NCI-H226 (cell line): Measurements from ENCODE around the gene CERS3.

Source experiments
- DNase-seq: peaks from one replicate; pipeline ENCODE4 v3.0.0-alpha.2; 2015

The CERS3 gene

DNA sequence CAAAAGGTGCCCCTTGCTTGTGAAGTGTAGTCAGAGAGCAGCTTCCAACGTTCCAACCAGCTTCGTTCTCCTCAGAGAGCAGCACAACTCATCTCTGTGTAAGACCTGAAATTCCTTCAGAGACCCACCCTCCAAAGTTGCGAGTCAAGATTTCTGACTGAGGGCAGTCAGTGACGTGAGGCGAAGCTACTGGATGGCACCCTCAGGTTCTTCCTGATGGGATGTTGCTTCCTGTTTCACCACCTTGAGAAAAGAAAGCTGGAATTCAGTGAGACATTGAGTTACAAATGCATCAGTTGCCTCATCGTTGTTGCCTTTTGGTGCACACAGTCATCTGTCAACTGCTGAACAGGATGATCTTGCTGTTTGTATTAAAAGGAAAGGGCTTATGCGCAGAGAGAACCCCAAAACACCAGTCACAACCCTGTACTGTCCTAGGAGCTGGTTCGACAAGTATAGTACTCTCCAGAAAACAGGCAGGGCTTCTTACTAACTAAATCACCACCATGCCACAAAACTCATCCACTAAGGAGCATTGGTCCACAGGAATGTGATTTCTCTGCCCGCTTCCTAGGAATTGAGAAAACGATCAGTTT is at the start of gene CERS3:
CERS3 (minus strand) TSS at position 118 of the 596 bp plus-strand sequence. CDS start 27,101 bp downstream, outside the sequence.
- DNase-seq = no peak

DNA sequence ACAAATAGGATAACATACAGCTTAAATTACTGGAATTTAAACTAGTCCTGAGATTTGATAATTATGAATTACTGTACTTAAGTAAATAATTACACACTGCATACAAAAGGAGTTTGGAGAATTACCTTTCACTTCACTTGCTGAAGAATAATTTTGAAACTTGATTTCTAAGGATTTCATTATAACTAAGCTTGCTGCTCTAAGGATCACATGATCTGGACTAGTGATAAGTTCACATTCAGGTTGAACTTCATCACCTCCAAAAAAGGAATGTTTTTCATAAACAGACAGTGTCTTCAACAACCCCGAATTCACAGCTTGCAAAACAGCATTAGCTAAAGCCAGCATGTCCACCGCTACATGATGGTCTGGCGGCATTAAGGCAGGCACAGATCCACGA is 44.8 kb upstream of the CERS3 start:
- DNase-seq = no peak

GRCh38 chr15:100572362-100572983 is 43.7 kb upstream of the CERS3 start:
- no peak for DNase-seq

DNA sequence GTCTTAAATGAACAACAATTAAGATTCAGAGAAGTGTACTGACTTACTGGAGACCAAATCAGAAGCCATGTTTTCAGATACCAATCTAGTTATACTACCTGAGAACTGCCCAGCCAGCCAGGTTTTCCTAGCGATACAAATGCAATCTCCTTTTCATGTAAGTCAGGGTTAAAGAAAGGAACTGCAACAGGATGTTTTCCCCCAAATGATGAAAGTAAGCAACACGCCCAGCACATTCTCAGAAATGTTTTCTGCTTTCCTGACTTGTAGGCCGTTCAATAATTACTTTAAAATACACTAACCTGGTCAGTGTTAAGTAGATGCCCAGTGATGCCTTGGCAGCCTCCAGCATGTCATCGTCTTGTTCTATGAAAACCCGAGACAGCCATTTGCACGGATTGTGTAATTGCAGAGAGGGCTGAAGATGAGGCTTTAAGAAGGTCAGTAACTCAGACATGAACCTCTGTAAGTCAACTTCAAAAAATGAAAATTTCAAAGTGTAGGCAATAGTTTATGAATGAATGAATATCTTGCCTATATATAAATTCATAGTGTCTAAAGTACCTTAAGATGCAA is 42.9 kb upstream of the CERS3 start:
- no peak for DNase-seq

DNA sequence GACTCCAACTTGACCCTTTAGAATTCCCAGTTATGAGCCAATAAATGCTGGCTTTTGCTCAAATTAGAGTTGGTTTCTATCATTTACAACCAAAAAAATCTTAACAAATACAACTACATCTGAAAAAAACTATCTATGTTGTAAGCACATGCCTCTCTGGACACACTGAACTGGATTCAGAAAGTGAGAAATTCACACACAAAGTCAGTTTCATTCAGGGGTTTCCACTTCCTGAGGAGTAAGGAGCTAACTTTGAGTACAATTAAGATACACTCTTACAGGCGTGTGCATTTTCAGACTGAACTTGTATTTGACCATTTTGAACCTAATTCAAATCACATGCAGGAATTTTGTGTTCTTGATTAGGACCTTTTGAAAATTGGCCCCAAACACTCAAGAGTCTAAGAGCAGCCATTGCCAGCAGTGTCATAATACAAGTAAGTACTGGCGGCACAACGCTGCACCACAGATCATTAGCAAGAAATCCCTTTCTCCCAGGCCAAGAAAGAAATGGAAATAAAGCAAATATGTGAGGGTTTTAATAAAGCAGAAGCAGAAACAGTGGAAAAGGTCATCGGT is 42.1 kb upstream of the CERS3 start:
- DNase-seq = no peak

- DNase-seq = no peak
Measured at GRCh38 chr15:100570275-100570674, 41.5 kb upstream of the CERS3 start.

- no peak for DNase-seq
Measured at GRCh38 chr15:100569391-100569790, 40.6 kb upstream of the CERS3 start.

DNA sequence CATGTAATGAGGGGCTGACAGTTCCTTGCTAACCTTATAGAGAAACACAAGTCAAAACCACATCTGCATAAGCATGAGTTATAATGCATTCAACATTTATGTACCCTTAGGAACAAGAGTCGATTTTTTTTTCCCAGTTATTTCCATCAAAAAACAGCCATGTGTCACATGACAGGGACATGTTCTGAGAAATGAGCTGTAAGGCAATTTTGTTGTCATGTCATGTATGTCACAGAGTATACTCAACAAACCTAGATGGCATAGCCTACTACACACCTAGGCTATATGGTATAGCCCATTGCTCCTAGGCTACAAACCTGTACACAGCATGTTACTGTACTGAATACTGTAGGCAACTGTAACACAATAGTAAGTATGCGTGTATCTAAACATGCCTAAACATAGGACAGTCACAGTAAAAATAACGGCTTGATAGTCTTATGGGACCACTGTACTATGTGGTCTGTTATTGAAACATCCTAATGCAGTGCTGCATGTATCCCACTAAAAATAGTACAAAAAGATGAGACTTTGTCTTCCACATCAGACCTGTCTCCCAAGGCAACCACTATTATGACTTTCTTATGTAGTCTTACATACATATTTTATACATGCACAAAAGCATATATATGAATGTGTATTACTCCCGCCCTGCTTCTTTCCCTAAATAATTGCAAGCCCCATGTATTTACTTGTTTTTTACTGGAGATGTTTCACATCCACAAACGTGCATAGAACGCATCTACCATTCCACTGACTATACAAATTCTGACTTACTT is 38.3 kb upstream of the CERS3 start:
- DNase-seq = no peak

DNA sequence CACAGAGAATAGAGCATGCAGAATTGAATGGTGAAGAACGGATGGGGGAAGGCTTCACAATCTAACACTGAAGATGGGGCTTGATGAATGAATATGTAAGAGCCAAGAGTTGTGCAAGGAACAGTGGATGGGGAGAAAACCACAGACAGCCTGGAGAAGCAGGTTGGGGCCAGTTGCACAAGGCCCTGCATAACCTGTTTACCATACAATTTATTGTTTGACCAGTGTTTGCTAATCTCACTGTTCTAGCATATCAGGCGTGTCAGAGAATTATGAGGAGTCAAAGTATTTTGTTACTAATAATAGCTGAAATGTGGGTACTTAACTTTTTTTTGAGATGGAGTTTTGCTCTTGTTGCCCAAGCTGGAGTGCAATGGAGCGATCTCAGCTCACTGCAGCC is 36.8 kb upstream of the CERS3 start:
- no peak for DNase-seq

DNA sequence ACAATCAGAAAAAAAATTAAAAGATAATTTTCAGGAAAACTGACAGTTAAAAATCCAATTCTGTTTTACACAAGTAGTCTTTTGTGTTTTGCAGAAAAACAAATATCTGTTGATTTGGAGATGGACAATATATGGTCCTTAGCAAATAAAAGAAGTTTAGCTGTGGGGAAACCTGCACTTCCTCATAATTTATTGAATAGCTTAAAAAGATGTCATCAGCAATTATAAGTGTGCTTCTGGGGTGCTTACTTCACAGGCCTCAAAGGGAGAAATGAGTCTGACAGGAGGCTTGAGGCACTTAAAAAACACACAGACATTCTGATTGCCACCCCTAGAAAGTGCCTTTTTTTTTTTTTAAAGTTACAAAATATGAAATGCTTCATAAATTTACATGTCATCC is 31.6 kb upstream of the CERS3 start:
- no peak for DNase-seq

DNA sequence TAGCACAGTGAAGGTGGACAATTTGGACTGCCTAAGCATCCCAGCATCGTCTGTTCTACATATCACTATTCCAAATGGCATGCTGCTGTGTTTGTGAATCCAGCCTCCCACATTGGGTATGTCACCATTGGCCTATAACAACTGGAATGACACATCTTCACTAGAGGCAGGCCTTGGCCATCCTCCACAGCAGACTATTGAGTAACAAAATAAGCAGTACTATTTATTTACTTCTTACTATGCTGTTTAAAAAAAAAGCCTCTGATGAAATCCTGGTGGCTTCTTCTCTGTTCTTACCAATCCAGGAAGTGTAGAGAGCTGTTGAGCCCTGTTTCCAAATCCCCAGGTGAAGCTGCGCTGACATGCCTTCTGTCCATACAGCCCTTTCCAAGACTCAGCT is 30.6 kb upstream of the CERS3 start:
- no peak for DNase-seq

- DNase-seq = no peak
Measured at GRCh38 chr15:100558771-100559254, 30.1 kb upstream of the CERS3 start.

DNA sequence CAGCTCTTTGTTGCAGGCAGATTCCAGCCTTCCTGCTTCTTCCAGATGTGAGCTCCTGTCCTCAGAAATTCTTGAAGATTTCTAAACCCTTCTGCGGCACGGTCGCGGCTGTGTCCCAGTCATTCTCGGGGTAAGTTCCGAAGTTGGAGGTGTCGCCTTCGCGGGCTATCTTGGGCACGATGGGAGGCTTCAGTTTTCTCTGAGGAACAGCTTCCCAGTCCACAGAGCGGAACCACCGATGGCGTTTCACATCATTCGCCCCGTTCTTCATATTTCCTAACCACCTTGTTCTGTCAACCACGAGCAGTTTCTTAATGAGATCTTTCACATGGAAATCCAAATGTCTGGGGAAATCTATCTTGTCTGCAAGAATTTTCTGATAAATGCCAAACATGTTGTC is 24.7 kb upstream of the CERS3 start:
- DNase-seq = no peak

GRCh38 chr15:100547961-100548360 is 19.2 kb upstream of the CERS3 start:
- no peak for DNase-seq

DNA sequence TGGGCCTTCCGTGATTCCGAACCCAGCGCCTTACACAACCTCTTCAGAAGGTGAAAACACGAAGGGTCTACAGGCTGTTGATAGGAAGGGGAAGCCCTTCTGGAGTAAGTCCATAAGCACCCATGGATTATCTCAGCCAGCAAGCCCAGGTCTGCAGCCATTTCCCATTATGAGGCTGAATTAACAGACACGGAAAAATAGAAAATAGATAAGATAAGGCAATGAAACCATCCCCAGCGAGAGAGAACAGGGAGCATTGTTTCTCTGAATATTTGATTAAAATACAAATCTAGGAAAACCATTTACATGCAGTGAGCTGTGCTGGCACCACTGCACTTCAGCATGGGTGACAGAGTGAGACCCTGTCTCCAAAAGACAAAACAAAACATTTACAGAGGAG is 16.2 kb upstream of the CERS3 start:
- no peak for DNase-seq

GRCh38 chr15:100544338-100544841 is 15.6 kb upstream of the CERS3 start:
- DNase-seq = no peak

DNA sequence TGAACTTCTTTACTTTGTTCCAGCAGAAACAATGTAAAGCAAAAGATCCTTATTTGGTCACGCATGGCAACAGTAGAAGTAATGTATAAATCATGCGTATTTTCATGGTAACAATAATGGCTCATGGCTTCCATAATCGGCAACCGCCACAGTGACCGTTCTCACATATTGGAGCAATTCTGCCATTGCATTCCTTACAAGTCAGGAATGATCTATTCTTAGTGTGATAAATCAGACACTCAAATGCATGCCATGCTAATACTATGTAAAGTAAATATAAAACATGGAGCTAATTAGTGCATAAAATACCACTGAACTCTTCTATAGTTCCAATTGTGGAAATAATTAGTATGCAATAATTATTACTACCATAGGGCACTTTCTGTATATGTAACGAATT is 13.5 kb upstream of the CERS3 start:
- DNase-seq = no peak

DNA sequence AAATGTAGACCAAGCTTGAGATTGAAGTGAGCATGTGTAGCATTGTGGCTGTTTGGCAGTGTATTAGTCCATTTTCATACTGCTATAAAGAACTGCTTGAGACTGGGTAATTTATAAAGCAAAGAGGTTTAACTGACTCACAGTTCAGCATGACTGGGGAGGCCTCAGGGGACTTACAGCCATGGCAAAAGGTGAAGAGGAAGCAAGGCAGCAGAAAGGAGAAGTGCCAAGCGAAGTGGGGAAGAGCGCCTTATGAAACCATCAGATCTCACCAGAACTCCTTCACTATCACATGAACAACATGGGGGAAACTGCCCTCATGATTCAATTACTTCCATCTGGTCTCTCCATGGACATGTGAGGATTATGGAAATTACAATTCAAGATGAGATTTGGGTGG is 8.6 kb upstream of the CERS3 start:
- DNase-seq = no peak

DNA sequence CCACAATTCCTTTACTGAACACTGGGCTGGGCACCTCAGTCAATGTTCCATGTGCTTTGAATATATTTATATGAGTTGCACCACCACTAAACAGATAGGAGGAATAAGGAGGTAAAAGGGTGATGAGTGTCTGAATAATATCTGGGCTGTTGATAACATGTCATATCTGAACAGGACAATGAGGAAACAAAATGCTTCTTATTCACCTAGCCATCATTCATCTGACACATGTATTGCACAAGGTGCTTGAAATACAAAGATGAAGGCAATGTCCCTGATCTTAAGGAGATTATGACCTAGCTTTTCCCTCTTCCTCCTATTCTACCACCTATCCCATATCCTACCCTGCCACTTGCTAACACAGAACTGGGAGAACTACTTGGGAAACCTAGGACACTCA is 8.0 kb upstream of the CERS3 start:
- DNase-seq = no peak

GRCh38 chr15:100533886-100534285 is 5.1 kb upstream of the CERS3 start:
- DNase-seq = no peak

DNA sequence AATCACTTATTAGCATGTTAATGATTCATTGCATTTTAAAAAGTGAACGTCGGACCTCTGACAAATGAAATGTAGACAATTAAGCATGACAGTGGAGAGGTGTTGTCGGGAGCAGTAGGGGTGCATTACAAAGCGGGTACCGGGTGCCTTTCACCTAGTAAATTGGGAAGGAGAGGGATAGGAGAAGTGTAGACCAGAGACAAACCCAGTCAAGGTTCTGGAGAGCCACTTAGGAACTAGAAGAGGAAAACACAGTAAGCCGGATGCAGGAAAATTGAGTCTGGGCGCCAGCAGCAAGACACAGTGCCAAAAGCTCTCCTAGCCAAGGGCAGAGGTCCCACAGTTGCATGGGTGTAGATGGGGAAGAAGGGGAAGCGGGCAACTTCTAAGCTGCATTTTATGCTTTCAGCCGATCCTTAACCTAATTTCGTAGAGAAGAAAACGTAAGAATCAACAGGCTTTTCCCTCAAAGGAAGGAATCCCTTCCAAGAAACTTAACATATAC is 3.1 kb upstream of the CERS3 start:
- DNase-seq = no peak

DNA sequence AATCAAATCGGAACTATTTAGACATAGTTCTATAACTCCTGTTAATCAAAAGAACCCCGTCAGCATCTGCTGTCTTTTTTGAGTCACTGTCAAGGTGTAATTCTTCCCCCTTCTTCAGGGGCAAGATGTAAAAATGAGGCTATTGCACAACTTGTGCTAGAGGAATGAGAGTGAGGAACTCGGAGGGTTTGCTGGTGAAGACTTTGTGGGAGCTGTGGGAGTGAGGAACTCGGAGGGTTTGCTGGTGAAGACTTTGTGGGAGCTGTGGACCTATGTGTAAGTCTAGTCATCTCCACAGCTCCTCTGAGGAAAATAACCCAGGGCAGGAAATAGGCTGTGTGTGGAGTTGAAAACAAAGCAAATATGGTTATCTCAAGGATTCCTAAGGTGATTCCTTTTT is 2.5 kb upstream of the CERS3 start:
- DNase-seq = no peak

GRCh38 chr15:100529556-100529955 is 806 bp upstream of the CERS3 start:
- DNase-seq = no peak
